HepG2 (cell line): ENCODE results near the gene UNKL. TPM values are rescaled to one million over a fixed set of nuclear protein-coding genes. Genes with fewer than 3 reads are reported as not detected.

Experiments
- ATM ChIP-seq: fragments of 450-650 bp; IDR thresholded peaks from 2 replicates; pipeline ENCODE4 v1.7.1; 2017; ENCODE audit warnings: mild to moderate bottlenecking, borderline replicate concordance
- CHD4 ChIP-seq: fragments of 200-600 bp; sonication (generic); IDR thresholded peaks from 2 replicates; pipeline ENCODE4 v1.7.0; 2017; ENCODE audit warnings: mild to moderate bottlenecking, low read length, borderline replicate concordance
- HNF1A ChIP-seq, 2 experiments: sonication (generic) in 1 of 2; formaldehyde crosslinking in 1 of 2; IDR thresholded peaks; 2 replicates each; pipeline versions ENCODE4 v1.4.0 to v1.6.1; 2016 to 2020; ENCODE audit warnings: borderline replicate concordance in 1 of 2, low read depth in 1 of 2, mild to moderate bottlenecking in 1 of 2, missing genetic modification reagents in 1 of 2
- MAFG ChIP-seq: sonication (generic); formaldehyde crosslinking; IDR thresholded peaks from 2 replicates; pipeline ENCODE4 v1.5.1; 2020; ENCODE audit warnings: mild to moderate bottlenecking, missing genetic modification reagents
- PHF8 ChIP-seq: sonication (generic); formaldehyde crosslinking; IDR thresholded peaks from 2 replicates; pipeline ENCODE4 v1.5.0; 2020; ENCODE audit warnings: missing genetic modification reagents
- REL ChIP-seq: sonication (generic); formaldehyde crosslinking; conservative IDR thresholded peaks from 2 replicates; pipeline ENCODE4 v1.8.0; 2022; ENCODE audit warnings: mild to moderate bottlenecking, missing genetic modification reagents, moderate library complexity
- TBX2 ChIP-seq: sonication (generic); formaldehyde crosslinking; IDR thresholded peaks from 2 replicates; pipeline ENCODE4 v1.5.0; 2020; ENCODE audit warnings: missing genetic modification reagents, mild to moderate bottlenecking, borderline replicate concordance
- ZNF234 ChIP-seq: sonication (generic); formaldehyde crosslinking; conservative IDR thresholded peaks from 2 replicates; pipeline ENCODE4 v1.5.1; 2020; ENCODE audit warnings: mild to moderate bottlenecking, missing genetic modification reagents
- polyA plus RNA-seq, 8 experiments: library from polyadenylated mRNA; depleted of rRNA in 3 of 8; stranded (reverse) in 7 of 8; unstranded in 1 of 8; fragments of >200 nt; fragmentation: Illumina TruSeq in 4 of 8; extraction: Trizol in 4 of 8; gene quantifications; 2 replicates each; pipeline versions ENCODE4 v1.2.1 to v1.2.3, GENCODE V29; 2011 to 2016; ENCODE audit warnings: low read depth in 4 of 8, missing spikeins in 1 of 8, mixed read lengths in 1 of 8; ENCODE audit not compliant: insufficient read depth in 1 of 8
- total RNA-seq, 5 experiments: library from RNA; depleted of rRNA; stranded (reverse); fragments of >200 nt; fragmentation: Illumina TruSeq; extraction: Trizol; gene quantifications; 2 replicates each; pipeline ENCODE4 v1.2.3, GENCODE V29; 2016; ENCODE audit warnings: low read depth in 1 of 5
- TF ChIP-seq, protein P1 (sequence below): sonication (generic); formaldehyde crosslinking; IDR thresholded peaks from 2 replicates; pipeline ENCODE4 v1.5.0; 2020; ENCODE audit warnings: mild to moderate bottlenecking, missing genetic modification reagents, moderate library complexity

Gene UNKL
- total and polyA plus RNA-seq, 2 of the 13 experiments (the other 11 are each of a cell fraction or from before 2014, with no cell fraction given): 10.4 to 17.6 TPM

DNA sequence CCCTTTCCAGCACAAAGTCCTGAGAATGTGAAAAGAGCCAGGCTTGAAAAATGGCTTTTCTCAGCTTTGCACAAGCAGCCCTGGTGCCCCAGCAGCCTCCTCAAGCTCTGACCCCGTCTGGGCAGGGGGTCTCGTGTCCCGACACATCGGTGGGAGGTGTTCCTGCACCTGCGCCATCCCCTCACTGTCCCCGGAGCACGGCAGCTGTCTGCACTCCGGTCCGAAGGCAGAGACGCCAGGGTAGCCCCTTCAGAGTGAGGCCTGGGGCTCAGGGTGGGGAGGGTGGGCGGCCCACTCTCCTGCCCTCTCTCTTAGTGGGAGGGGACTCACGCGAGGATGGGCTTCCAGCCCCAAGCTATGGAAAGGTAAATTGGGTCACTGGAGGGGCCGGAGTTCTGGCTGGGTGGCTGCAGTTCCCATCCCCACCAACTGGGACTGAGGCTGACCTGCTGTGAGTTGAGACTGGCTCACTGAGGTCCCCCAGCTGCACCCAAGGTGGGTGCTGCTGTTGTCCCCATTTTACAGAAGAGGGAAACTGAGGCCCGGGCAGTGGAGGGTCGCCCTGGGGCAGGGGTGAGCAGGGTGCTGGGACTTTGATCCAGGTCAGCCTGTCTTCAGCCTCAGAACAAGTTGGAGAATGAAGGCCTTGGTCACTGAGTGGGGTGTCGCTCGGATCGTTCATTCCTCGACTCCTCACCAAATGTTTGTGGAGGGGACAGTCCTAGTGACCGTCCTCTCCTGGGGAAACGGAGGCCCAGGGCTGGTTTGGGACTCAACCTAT lies 83.4 kb downstream of the UNKL start (continued):
- TF ChIP-seq HNF1A (IDR thresholded peaks at IDR 0.05; ENCODE audit: low read depth): no peak
- no peak for TF ChIP-seq HNF1A (CRISPR knock-in tag; IDR thresholded peaks at IDR 0.05; ENCODE audit: borderline replicate concordance)
- TF ChIP-seq ZNF234 (CRISPR knock-in tag): no peak
- no peak for TF ChIP-seq ATM
- peak; percentile 89 for TF ChIP-seq CHD4
- TF ChIP-seq MAFG (CRISPR knock-in tag): no peak
- TF ChIP-seq, protein P1, sequence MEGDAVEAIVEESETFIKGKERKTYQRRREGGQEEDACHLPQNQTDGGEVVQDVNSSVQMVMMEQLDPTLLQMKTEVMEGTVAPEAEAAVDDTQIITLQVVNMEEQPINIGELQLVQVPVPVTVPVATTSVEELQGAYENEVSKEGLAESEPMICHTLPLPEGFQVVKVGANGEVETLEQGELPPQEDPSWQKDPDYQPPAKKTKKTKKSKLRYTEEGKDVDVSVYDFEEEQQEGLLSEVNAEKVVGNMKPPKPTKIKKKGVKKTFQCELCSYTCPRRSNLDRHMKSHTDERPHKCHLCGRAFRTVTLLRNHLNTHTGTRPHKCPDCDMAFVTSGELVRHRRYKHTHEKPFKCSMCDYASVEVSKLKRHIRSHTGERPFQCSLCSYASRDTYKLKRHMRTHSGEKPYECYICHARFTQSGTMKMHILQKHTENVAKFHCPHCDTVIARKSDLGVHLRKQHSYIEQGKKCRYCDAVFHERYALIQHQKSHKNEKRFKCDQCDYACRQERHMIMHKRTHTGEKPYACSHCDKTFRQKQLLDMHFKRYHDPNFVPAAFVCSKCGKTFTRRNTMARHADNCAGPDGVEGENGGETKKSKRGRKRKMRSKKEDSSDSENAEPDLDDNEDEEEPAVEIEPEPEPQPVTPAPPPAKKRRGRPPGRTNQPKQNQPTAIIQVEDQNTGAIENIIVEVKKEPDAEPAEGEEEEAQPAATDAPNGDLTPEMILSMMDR: 0 out of 2 replicates have a peak, but pooled peaks have one; percentile 4
- TF ChIP-seq REL (CRISPR knock-in tag): no peak
- no peak for TF ChIP-seq PHF8 (CRISPR knock-in tag)
- no peak for TF ChIP-seq TBX2 (CRISPR knock-in tag)
